ENCODE measurements around the gene RETREG2.

RETREG2 gene, protein sequence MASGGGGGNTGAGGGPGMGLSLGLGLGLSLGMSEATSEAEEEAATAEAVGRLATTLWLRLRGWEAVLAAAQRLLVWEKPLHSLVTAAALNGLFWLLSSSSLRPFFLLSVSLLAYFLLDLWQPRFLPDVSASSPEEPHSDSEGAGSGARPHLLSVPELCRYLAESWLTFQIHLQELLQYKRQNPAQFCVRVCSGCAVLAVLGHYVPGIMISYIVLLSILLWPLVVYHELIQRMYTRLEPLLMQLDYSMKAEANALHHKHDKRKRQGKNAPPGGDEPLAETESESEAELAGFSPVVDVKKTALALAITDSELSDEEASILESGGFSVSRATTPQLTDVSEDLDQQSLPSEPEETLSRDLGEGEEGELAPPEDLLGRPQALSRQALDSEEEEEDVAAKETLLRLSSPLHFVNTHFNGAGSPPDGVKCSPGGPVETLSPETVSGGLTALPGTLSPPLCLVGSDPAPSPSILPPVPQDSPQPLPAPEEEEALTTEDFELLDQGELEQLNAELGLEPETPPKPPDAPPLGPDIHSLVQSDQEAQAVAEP

GRCh38 chr2:219177552-219178376 is at the start of gene RETREG2:
Gene RETREG2, plus strand, starts transcription at chr2:219178275. Its CDS starts 78 bp downstream, at chr2:219178353.
- peak; percentile 85 for DNase-seq

- DNase-seq, result no peak
Measured at GRCh38 chr2:219128396-219128795, 49.7 kb upstream of the RETREG2 start.

DNA sequence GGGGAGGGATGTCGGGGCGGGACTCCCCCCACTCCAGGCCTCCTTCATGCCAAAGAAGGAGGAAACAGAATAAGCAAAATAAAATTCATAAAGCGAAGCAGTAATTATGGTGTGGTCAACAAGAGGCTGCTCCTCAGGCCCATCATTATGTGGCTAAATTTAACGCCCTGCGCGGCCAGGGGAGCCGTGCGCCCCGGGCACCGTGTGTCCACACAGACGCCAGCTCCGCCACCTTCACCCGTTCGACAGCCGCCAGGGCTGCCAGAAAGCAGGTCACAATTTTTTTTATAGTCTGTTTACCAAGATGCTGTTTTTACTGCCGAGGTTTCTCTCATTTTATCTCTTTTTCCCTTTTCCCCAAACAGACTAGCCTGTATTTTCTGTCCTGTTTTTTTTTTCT is 48.5 kb upstream of the RETREG2 start:
- DNase-seq, result no peak

GRCh38 chr2:219131327-219131726 is 46.7 kb upstream of the RETREG2 start:
- peak; percentile 31 for DNase-seq

DNA sequence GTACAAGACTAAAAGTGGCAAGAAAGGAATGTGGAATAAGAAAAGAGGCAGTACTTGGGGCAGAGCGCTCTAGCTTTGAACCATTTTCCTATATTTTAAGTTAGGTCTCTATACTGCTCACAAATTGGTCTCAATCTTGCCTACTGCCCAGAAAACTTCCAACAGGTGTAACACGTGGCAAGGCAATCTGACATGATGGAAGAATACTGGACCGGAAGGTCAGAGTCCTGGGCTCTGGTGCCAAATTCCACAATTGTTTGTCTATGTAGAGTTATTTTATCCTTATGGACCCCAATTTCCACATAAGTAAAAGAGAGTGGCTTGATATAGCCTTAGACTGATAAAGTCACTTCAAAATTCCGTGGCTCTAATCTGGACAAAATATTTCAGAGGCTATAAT is 46.3 kb upstream of the RETREG2 start:
- DNase-seq, result no peak

GRCh38 chr2:219133976-219134375 is 44.1 kb upstream of the RETREG2 start:
- peak; percentile 18 for DNase-seq

- no peak for DNase-seq
Measured at GRCh38 chr2:219140722-219141121, 37.4 kb upstream of the RETREG2 start.

DNA sequence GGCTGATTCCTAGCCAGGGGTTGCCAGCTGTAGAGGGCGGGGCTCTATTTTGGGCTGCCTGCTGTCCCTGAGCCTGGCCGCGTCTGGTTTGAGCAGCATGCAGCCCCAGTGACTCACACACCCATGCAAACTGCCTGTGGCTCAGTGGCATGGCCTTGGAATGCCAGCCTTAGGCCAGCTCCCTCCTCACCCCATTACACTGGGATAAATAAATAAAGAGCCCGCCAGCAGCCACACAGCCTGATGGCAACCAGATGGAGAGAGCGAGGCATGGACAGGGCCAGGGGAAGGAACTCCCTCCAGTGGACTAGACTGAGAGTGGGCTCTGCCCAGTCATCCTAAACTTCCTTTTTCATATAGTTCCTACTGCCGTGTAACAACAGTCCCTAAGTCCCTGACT is 35.7 kb upstream of the RETREG2 start:
- DNase-seq, result no peak

DNA sequence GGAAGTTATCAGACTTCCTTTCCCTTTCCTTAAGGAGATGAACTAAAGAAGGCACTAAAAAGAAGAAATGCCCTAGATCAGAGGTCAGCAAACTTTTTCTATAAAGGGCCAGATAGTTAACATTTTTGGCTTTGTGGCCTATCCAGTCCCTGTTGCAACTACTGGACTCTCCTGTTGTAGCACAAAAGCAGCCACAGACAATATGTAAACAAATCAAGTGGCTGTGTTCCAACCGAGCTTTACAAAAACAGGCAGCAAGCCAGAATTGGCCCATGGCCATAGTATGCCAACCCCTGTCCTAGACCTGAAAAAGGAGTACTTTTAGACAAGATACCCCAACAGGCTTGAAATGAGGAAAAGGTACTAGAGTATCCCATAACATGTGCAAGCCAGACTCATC is 28.4 kb upstream of the RETREG2 start:
- DNase-seq, result no peak

DNA sequence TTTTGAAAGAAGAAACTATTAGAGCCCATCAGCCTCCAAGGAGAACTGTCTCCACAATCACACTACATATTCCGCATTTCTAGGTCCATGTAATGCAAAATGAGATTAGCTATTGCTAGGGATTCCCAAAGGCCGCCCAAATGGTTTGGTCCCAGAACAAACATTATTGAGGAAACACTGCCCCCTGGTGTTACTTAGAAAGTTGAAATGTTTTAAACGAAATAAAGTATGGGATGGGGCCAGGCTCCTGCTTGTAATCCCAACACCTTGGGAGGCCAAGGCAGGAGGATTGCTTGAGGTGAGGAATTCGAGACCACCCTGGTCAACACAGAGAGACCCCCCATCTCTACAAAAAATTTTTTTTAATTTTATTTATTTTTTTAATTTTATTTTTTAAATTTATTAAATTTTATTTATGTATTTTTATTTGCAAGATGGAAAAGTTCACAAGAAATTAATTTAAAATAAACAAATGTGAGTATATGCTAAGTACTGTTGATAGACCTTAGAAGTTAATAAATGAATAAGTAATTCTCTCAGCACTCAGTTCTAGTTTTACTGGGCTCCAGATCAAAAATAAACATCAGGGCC is 22.9 kb upstream of the RETREG2 start:
- peak; percentile 76 for DNase-seq

- no peak for DNase-seq
Measured at GRCh38 chr2:219157396-219157795, 20.7 kb upstream of the RETREG2 start.

GRCh38 chr2:219158025-219158424 is 20.1 kb upstream of the RETREG2 start:
- no peak for DNase-seq

DNA sequence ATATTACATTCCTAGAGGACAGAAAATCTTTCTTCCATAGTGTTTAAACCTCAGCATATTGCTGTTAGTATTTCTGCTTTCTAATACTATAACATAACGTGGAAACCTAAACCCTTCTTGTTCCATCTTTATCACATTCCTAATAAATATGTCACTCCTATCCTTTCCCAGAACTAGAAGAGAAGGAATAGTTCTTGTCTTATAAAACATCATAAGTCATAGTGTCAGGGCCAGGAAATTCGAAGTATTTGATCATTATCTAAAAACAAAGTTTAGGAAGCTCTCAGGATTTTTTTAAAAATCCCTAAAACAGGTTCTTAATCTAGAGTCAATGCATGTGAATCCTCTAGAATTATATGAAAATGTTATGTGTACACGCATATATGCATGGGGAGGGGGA is 19.5 kb upstream of the RETREG2 start:
- no peak for DNase-seq

DNA sequence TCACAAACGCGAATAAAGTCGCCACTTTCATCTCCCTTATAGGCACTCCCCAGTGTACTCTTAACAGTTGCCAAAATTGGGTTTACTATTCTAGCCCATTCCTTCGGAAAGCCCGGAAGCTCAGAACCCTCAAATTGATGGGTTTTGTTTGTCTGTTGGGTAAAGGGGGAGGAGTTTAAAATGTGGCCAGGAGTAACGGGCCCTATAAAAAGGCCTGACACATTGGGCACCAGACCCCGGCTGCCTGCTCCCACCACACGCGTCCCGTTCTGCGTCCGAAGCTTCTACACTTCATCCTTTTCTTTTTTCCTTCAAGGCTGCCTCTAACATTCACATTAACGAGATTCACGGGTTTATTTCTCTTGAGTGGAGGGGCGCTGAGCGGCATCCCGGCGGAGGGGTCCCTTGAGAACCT is 18.3 kb upstream of the RETREG2 start:
- no peak for DNase-seq

- peak; percentile 86 for DNase-seq
Measured at GRCh38 chr2:219160186-219161017, 17.7 kb upstream of the RETREG2 start, which contains the start of gene NHEJ1. Gene NHEJ1, minus strand, starts transcription at chr2:219160815. Its CDS starts 2,453 bp downstream, at chr2:219158362.

DNA sequence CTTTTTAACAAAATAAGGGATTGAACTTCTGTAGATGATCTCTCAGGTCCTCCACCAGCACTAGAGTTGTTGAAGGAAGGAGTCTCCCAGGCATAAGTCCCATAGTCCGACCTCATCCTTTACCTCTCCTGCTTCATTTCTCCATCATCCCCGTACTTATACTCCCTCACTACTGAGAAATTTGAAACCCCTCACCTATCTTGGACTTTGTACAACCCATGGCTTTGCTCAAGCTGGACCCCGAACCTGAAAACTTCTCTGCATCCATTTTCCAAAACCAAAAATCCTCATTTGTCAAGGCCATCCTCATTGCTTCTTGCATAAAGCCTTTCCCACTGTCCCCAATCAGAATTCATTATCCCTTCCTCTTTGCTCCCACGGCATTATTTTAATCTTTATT is 17.0 kb upstream of the RETREG2 start:
- no peak for DNase-seq

DNA sequence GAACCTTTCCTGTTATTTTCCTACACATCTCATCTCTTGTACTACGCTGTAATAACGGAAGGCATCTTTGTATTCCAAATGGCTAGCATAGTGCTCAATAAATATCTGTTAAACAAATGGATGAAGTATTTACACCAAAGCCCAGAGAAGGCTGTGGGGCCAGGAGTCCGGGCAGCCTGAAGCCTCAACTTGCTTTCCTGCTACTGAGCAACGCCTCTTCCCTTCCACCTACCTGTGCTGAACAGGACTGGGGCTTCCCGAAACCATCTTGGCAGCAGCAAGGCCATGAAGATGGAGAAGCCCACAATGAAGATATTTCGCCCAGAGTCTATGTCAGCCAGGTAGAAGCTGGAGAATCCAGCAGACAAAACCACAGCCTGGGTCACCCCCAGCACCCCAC is 14.9 kb upstream of the RETREG2 start:
- no peak for DNase-seq

DNA sequence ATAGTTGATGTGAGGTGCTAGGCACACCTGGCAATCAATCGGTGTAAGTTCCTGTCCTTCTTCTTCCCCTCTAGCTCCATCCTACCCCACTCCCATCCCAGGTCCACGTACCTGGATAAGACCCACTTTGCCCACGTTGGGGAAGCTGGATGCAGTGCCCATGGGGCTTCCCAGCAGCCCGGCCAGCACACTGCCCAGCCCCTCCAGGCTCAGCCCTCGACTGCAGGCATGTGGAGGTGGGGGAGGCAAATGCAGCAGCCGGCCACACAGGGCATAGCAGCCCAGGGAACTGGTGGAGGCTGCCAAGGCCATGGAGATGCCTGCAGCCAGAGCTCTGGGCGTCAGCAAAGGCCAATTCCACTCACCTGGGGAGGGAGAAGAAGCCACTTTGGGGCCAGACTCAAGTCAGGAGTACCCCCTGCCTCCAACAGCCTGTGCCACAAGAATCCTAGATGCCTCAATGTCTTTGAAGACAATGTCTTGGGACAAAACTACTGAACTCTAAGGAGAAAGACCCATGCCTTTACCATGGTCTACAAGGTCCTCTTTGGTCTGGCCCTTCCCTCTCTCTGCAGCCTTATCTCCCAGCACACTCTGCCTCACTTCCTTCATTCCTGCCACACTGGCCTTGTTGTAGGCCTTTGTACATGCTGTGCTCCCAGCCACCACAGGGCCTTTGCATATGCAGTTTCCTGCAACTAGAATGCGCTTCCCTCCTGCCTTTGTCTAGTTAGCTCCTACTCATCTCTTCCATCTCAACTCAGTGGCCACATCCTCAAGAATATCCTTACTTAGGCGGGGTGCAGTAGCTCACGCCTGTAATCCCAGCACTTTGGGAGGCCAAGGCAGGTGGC is 12.8 kb upstream of the RETREG2 start:
- no peak for DNase-seq

DNA sequence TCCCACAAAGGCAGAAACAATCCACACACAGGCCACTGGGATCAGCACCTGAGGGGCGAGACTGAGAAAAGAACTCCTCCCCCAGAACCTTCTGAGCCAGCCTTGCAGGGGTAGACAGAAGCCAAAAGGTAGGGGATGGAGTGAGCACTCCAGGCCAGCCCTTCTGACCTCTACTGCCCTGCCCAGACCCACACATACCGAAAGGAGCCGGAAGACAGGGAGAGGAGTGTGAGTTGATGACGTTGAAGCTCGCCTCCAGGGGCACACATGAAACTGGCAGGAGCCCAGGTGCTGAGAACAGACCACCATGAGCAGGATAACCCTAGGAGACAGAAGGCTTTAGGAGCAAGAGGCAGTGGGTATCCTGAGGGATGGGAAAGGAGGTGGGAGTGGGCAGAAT is 10.1 kb upstream of the RETREG2 start:
- no peak for DNase-seq

DNA sequence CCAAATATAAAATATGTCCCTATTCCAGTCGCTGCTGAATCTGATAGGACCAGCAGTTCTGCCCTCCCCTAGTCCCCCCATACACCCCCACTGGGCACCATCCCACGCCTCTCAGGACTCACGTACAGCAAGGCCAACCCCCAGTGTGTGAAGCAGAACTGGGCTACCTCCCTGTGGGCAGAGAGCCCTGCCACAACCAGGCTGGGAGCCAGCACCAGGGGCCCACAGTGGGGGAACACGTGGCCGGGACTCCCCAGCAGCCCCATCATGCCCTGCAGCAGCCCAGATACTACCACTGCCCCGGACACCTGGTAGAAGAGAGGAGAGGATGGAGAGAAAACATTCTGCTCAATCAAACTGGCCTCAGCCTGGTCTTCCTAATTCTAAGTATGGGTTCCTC is 9.5 kb upstream of the RETREG2 start:
- no peak for DNase-seq

DNA sequence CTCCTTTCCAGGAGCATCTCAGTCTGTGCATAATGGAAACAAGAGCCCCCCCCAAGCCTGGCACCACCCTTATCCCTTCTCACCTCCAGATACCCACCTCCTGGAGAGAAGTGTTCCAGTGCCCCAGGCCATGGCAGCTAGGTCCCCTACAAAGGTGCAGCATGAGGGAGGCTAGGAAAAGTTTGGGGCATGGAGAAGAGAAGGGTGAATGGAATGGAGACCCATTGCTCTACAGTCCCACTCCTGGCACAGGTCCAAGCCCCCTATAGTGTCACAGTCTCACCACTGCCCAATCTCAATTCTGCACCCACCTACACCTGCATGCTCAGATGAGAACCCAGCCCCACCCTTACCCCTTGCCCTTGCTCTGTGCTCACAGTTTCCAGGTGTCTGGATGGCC is 9.1 kb upstream of the RETREG2 start:
- no peak for DNase-seq

Data from NCI-H146 (cell line).